HepG2 (cell line): ENCODE results near the gene GPR89A. TPM values are rescaled to one million over a fixed set of nuclear protein-coding genes. Genes with fewer than 3 reads are reported as not detected.

Experiments
- IKZF1 ChIP-seq: fragments of 450-650 bp; IDR thresholded peaks from 2 replicates; pipeline ENCODE4 v1.7.1; 2016
- ISL2 ChIP-seq: sonication (generic); formaldehyde crosslinking; IDR thresholded peaks from 2 replicates; pipeline ENCODE4 v1.5.0; 2020; ENCODE audit warnings: missing genetic modification reagents
- KLF9 ChIP-seq: IDR thresholded peaks from 2 replicates; pipeline ENCODE4 v1.6.1; 2016; ENCODE audit warnings: low read depth
- LCORL ChIP-seq, 2 experiments: fragments of 450-650 bp in 1 of 2; sonication (generic) in 1 of 2; formaldehyde crosslinking in 1 of 2; IDR thresholded peaks; 2 replicates each; pipeline versions ENCODE4 v1.5.0 to v1.6.1; 2017 to 2020; ENCODE audit warnings: antibody characterized with exemption in 1 of 2, missing genetic modification reagents in 1 of 2
- MTF2 ChIP-seq: sonication (generic); formaldehyde crosslinking; IDR thresholded peaks from 2 replicates; pipeline ENCODE4 v1.5.0; 2020; ENCODE audit warnings: missing genetic modification reagents, borderline replicate concordance
- NBN ChIP-seq: fragments of 450-650 bp; conservative IDR thresholded peaks from 2 replicates; pipeline ENCODE4 v1.6.1; 2017
- PAX8 ChIP-seq: sonication (generic); formaldehyde crosslinking; IDR thresholded peaks from 2 replicates; pipeline ENCODE4 v1.8.0; 2022; ENCODE audit warnings: mild to moderate bottlenecking, missing genetic modification reagents, borderline replicate concordance
- SMAD9 ChIP-seq: sonication (generic); formaldehyde crosslinking; IDR thresholded peaks from 2 replicates; pipeline ENCODE4 v1.5.1; 2020; ENCODE audit warnings: mild to moderate bottlenecking, missing genetic modification reagents
- ZKSCAN5 ChIP-seq: sonication (generic); formaldehyde crosslinking; IDR thresholded peaks from 2 replicates; pipeline ENCODE4 v1.5.1; 2020; ENCODE audit warnings: mild to moderate bottlenecking, missing genetic modification reagents
- ZNF207 ChIP-seq: fragments of 450-650 bp; IDR thresholded peaks from 2 replicates; pipeline ENCODE4 v1.6.1; 2016; ENCODE audit warnings: antibody characterized with exemption, borderline replicate concordance
- ZNF224 ChIP-seq: sonication (generic); formaldehyde crosslinking; IDR thresholded peaks from 2 replicates; pipeline ENCODE4 v1.5.0; 2020; ENCODE audit warnings: mild to moderate bottlenecking, missing genetic modification reagents
- ZNF333 ChIP-seq: sonication (generic); formaldehyde crosslinking; IDR thresholded peaks from 2 replicates; pipeline ENCODE4 v1.4.0; 2020; ENCODE audit warnings: mild to moderate bottlenecking, missing genetic modification reagents, borderline replicate concordance
- ZNF552 ChIP-seq: sonication (generic); formaldehyde crosslinking; IDR thresholded peaks from 2 replicates; pipeline ENCODE4 v1.9.0; 2022; ENCODE audit warnings: missing genetic modification reagents, mild to moderate bottlenecking, borderline replicate concordance
- polyA plus RNA-seq, 8 experiments: library from polyadenylated mRNA; depleted of rRNA in 3 of 8; stranded (reverse) in 7 of 8; unstranded in 1 of 8; fragments of >200 nt; fragmentation: Illumina TruSeq in 4 of 8; extraction: Trizol in 4 of 8; gene quantifications; 2 replicates each; pipeline versions ENCODE4 v1.2.1 to v1.2.3, GENCODE V29; 2011 to 2016; ENCODE audit warnings: low read depth in 4 of 8, missing spikeins in 1 of 8, mixed read lengths in 1 of 8; ENCODE audit not compliant: insufficient read depth in 1 of 8
- total RNA-seq, 5 experiments: library from RNA; depleted of rRNA; stranded (reverse); fragments of >200 nt; fragmentation: Illumina TruSeq; extraction: Trizol; gene quantifications; 2 replicates each; pipeline ENCODE4 v1.2.3, GENCODE V29; 2016; ENCODE audit warnings: low read depth in 1 of 5
- TF ChIP-seq, protein P1 (sequence below): sonication (generic); formaldehyde crosslinking; IDR thresholded peaks from 2 replicates; pipeline ENCODE4 v1.8.1; 2023; ENCODE audit warnings: mild to moderate bottlenecking, missing genetic modification reagents
- TF ChIP-seq, protein P2 (sequence below): sonication (generic); formaldehyde crosslinking; IDR thresholded peaks from 2 replicates; pipeline ENCODE4 v1.5.0; 2020; ENCODE audit warnings: mild to moderate bottlenecking, missing genetic modification reagents, borderline replicate concordance
- TF ChIP-seq, protein P3 (sequence below): sonication (generic); formaldehyde crosslinking; IDR thresholded peaks from 2 replicates; pipeline ENCODE4 v1.9.0; 2021; ENCODE audit warnings: missing genetic modification reagents, mild to moderate bottlenecking, borderline replicate concordance
- TF ChIP-seq, protein P4 (sequence below): sonication (generic); formaldehyde crosslinking; IDR thresholded peaks from 2 replicates; pipeline ENCODE4 v1.4.0; 2020; ENCODE audit warnings: missing genetic modification reagents
- TF ChIP-seq, protein P5 (sequence below): sonication (generic); formaldehyde crosslinking; conservative IDR thresholded peaks from 2 replicates; pipeline ENCODE4 v1.8.0; 2022; ENCODE audit warnings: low read depth, missing genetic modification reagents

The GPR89A gene
- total and polyA plus RNA-seq, 2 of the 13 experiments (the other 11 are each of a cell fraction or from before 2014, with no cell fraction given): 23.4 to 32.6 TPM

- TF ChIP-seq ZKSCAN5 (CRISPR knock-in tag) (no peak), IKZF1 (no peak), ISL2 (CRISPR knock-in tag) (peak; percentile 61; the same call in 1 of the 2 replicates), LCORL (IDR thresholded peaks at IDR 0.05) (no peak), LCORL (CRISPR knock-in tag; IDR thresholded peaks at IDR 0.05) (peak; percentile 85; the same call in 1 of the 2 replicates), PAX8 (no peak), KLF9 (CRISPR knock-in tag) (no peak), SMAD9 (CRISPR knock-in tag) (no peak), NBN (no peak), MTF2 (CRISPR knock-in tag) (no peak), ZNF333 (CRISPR knock-in tag) (no peak), ZNF207 (no peak), ZNF552 (0 out of 2 replicates have a peak, but pooled peaks have one; percentile 39), ZNF224 (no peak)
- TF ChIP-seq, protein P1, sequence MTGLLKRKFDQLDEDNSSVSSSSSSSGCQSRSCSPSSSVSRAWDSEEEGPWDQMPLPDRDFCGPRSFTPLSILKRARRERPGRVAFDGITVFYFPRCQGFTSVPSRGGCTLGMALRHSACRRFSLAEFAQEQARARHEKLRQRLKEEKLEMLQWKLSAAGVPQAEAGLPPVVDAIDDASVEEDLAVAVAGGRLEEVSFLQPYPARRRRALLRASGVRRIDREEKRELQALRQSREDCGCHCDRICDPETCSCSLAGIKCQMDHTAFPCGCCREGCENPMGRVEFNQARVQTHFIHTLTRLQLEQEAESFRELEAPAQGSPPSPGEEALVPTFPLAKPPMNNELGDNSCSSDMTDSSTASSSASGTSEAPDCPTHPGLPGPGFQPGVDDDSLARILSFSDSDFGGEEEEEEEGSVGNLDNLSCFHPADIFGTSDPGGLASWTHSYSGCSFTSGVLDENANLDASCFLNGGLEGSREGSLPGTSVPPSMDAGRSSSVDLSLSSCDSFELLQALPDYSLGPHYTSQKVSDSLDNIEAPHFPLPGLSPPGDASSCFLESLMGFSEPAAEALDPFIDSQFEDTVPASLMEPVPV (CRISPR knock-in tag): 0 out of 2 replicates have a peak, but pooled peaks have one; percentile 20
- TF ChIP-seq, protein P2, sequence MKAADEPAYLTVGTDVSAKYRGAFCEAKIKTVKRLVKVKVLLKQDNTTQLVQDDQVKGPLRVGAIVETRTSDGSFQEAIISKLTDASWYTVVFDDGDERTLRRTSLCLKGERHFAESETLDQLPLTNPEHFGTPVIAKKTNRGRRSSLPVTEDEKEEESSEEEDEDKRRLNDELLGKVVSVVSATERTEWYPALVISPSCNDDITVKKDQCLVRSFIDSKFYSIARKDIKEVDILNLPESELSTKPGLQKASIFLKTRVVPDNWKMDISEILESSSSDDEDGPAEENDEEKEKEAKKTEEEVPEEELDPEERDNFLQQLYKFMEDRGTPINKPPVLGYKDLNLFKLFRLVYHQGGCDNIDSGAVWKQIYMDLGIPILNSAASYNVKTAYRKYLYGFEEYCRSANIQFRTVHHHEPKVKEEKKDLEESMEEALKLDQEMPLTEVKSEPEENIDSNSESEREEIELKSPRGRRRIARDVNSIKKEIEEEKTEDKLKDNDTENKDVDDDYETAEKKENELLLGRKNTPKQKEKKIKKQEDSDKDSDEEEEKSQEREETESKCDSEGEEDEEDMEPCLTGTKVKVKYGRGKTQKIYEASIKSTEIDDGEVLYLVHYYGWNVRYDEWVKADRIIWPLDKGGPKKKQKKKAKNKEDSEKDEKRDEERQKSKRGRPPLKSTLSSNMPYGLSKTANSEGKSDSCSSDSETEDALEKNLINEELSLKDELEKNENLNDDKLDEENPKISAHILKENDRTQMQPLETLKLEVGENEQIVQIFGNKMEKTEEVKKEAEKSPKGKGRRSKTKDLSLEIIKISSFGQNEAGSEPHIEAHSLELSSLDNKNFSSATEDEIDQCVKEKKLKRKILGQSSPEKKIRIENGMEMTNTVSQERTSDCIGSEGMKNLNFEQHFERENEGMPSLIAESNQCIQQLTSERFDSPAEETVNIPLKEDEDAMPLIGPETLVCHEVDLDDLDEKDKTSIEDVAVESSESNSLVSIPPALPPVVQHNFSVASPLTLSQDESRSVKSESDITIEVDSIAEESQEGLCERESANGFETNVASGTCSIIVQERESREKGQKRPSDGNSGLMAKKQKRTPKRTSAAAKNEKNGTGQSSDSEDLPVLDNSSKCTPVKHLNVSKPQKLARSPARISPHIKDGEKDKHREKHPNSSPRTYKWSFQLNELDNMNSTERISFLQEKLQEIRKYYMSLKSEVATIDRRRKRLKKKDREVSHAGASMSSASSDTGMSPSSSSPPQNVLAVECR (CRISPR knock-in tag): peak; percentile 73; the same call in 1 of the 2 replicates
- TF ChIP-seq, protein P3, sequence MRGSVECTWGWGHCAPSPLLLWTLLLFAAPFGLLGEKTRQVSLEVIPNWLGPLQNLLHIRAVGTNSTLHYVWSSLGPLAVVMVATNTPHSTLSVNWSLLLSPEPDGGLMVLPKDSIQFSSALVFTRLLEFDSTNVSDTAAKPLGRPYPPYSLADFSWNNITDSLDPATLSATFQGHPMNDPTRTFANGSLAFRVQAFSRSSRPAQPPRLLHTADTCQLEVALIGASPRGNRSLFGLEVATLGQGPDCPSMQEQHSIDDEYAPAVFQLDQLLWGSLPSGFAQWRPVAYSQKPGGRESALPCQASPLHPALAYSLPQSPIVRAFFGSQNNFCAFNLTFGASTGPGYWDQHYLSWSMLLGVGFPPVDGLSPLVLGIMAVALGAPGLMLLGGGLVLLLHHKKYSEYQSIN (CRISPR knock-in tag): no peak
- TF ChIP-seq, protein P4, sequence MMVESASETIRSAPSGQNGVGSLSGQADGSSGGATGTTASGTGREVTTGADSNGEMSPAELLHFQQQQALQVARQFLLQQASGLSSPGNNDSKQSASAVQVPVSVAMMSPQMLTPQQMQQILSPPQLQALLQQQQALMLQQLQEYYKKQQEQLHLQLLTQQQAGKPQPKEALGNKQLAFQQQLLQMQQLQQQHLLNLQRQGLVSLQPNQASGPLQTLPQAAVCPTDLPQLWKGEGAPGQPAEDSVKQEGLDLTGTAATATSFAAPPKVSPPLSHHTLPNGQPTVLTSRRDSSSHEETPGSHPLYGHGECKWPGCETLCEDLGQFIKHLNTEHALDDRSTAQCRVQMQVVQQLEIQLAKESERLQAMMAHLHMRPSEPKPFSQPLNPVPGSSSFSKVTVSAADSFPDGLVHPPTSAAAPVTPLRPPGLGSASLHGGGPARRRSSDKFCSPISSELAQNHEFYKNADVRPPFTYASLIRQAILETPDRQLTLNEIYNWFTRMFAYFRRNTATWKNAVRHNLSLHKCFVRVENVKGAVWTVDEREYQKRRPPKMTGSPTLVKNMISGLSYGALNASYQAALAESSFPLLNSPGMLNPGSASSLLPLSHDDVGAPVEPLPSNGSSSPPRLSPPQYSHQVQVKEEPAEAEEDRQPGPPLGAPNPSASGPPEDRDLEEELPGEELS (CRISPR knock-in tag): 0 out of 2 replicates have a peak, but pooled peaks have one; percentile 45
- TF ChIP-seq, protein P5, sequence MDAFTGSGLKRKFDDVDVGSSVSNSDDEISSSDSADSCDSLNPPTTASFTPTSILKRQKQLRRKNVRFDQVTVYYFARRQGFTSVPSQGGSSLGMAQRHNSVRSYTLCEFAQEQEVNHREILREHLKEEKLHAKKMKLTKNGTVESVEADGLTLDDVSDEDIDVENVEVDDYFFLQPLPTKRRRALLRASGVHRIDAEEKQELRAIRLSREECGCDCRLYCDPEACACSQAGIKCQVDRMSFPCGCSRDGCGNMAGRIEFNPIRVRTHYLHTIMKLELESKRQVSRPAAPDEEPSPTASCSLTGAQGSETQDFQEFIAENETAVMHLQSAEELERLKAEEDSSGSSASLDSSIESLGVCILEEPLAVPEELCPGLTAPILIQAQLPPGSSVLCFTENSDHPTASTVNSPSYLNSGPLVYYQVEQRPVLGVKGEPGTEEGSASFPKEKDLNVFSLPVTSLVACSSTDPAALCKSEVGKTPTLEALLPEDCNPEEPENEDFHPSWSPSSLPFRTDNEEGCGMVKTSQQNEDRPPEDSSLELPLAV (CRISPR knock-in tag): no peak
These were observed 99.5 kb downstream of the GPR89A start, which contains the start of gene PDZK1 (continued) for GRCh38 chr1:145707183-145707867.
